ENCODE data around the gene PCDHA5.
A peak's percentile ranks its signal among the peaks of the same experiment; 100 is the strongest.

PCDHA5 gene

GRCh38 chr5:140862441-140863295 lies 41.3 kb downstream of the PCDHA5 start:
- TF ChIP-seq CTCF (IDR thresholded peaks at IDR 0.05; ENCODE audit: low read depth, low read length, missing control alignments) = no peak
- H3K4me3 ChIP-seq (ENCODE audit: low read depth, low read length) = no peak overlapping the region
- in situ Hi-C loops (cut with HindIII; ENCODE audit: low sequenced_read_pairs) = no loop called here

GRCh38 chr5:140868721-140869554 lies 47.5 kb downstream of the PCDHA5 start, which contains the start of gene PCDHA11:
Gene PCDHA11, plus strand, starts transcription at chr5:140868957. Its CDS starts 147 bp downstream, at chr5:140869104.
- in situ Hi-C loops (cut with HindIII; ENCODE audit: low sequenced_read_pairs) = no loop called here
- H3K4me3 ChIP-seq (ENCODE audit: low read depth, low read length) = no peak within 1 kb of the TSS
- TF ChIP-seq CTCF (IDR thresholded peaks at IDR 0.05; ENCODE audit: low read depth, low read length, missing control alignments) = peak; percentile 3
- no peak for DNase-seq (ENCODE audit: low read depth)

More at GRCh38 chr5:140862441-140863295, 41.3 kb downstream of the PCDHA5 start:
- DNase-seq (ENCODE audit: low read depth) = no peak

- in situ Hi-C loops (cut with HindIII; ENCODE audit: low sequenced_read_pairs) = no loop called here
- TF ChIP-seq CTCF (IDR thresholded peaks at IDR 0.05; ENCODE audit: low read depth, low read length, missing control alignments) = no peak
- H3K4me3 ChIP-seq (ENCODE audit: low read depth, low read length) = no peak overlapping the region
- no peak for DNase-seq (ENCODE audit: low read depth)
Observed at GRCh38 chr5:140869555-140869886, 48.1 kb downstream of the PCDHA5 start.

GRCh38 chr5:140870221-140871201 lies 49.1 kb downstream of the PCDHA5 start:
- in situ Hi-C loops (cut with HindIII; ENCODE audit: low sequenced_read_pairs) = no loop called here
- TF ChIP-seq CTCF (IDR thresholded peaks at IDR 0.05; ENCODE audit: low read depth, low read length, missing control alignments) = no peak
- no peak for DNase-seq (ENCODE audit: low read depth)
- no peak overlapping the region for H3K4me3 ChIP-seq (ENCODE audit: low read depth, low read length)

Data from astrocyte of the cerebellum (primary cell).